M059J (cell line): ENCODE data around the gene SYNM. TPM values are rescaled to one million over a fixed set of nuclear protein-coding genes. Genes with fewer than 3 reads are reported as not detected.

Source experiments
- DNase-seq: peaks from one replicate; pipeline ENCODE4 v3.0.0-alpha.2; 2012; ENCODE audit warnings: low read depth
- total RNA-seq: library from RNA; depleted of rRNA; stranded (reverse); fragments of >200 nt; shearing (Covaris generic); gene quantifications from 2 replicates; pipeline ENCODE4 v1.2.3, GENCODE V29; 2014

Gene SYNM
- total RNA-seq, 1 experiment from 2014 or later = 4.1 TPM

DNA sequence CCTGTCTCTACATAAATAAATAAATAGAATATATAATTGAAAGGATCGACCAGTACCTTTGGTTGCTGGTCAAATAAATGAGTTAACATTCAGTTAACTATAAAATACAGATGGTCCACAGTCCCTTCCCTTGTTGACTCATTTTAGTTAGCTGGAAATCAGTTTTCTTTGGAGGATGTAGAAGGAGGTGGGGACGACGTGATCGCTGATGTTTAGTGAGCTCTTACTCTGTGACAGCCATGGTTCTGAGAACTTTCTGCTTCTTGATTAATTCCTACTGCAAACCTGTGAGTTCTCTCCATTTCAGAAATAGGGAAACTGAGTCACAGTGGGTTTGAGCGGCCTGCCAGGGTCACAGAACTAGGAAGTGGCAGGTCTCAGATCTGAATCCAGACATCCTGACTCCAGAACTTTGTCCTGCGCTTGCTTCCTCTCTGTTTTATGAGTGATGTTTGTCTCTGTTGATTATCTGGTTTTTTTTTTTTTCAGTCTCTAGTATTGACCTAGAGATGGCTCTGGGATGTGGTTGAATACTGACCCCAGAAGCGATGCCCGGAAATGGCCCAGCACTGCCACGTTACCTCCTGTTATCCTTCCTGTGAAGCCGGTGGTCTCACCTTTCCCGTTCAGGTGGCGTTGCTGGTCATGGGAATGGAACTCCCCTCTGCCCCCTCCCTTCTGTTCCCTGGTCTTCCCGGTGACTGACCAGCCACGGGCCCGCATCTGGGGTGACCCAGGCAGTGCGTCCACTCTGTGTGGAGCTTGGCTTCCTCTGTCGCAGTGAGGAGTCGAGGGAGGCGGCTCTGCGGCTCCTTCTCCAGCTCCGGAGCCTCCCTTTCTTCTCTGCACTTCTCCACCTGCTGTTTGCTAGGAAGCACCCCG, 18.2 kb downstream of the SYNM start:
- no peak for DNase-seq

DNA sequence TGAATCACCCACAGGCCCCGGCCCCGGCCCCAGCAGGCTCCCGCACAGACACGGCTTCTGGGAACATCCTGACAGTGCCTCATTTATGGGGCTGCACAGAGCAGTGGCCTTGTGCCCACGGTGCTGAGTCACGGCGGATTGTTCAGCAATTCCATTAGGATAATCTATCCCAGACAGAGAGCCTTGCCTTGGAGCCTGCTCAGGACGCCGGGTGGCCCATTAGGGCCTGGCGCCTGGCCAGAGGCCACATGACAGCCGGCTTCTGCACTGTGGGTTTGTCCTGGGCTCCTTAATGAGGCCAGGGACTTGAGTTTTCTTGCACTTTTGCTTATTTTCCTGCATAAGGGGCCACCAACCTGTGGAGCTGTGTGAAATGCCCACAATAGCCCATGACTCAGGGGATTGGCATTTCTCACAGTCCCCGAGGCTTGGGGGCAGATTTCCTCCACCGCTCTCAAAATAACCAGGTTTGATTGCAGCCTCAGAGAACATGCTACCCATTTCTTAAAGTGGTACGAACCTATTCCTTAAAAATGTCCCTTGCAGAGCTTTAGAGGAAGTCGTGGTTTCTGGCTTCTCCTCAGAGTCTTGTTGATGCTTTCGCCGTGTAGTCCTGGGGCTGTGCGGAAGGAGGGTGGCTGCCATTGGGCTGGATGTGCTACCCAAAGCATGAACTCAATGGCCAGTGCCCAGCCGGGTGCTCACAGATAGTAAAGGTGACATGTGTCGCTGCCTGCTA, 19.0 kb downstream of the SYNM start:
- peak; percentile 98 for DNase-seq

DNA sequence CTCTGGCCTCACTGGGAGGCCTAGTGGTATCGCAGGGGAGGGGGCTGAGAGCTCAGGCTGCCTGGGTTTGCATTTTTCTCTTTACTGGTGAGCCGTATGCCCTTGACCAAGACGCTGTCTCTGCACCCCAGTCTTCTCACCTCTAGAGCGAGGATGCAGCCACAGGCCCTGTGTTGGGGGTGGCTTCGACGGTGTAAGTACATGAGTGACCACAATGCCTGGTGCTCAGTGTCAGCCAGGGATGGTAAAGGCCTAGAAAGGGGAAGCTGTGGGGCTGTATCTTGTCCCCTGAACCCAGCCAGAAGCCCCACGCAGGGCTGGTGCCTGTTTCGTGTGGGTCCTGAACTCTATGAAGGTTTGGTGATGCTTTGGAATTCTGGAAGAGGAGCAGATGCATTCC, 19.8 kb downstream of the SYNM start:
- no peak for DNase-seq

DNA sequence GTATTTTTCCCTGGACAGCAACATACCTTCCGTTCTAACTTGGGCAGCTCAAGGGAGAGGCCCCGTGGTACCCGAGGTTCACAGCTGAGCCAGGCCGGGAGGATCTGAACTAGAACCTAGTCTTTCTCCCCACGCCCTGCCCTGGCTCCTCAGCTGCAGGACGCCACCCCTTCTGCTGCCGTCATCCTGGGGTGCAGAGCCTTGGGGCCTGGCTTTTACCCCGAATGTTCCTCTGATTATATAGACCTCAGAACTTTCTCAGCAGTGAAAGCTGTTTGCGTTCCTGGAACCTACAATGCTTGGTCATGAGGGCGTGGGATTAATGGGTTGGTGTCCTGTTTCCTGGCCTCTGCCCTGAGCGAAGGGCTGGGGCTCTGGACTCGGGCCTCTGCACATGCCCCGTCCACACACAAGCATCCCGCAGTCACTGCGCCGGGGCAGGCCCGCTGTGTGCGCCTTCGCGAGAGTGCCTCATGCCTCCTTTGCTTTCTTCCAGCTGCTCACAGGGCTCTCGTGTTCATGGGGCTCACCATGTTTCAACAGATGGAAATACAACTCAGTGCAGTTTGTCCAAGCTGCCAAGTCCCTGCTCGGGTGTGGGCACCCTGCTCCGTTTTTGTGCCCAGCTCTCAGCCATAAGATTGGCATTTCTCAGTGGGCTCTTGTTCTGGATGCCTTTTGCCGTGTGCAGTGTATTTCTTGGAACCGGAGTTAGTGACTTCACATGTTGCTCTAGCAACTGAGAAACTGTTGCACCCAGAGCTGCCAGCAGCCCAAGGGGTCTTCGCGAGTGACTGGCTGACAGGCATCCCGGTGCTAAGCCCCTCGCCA, 20.4 kb downstream of the SYNM start:
- DNase-seq = no peak

DNA sequence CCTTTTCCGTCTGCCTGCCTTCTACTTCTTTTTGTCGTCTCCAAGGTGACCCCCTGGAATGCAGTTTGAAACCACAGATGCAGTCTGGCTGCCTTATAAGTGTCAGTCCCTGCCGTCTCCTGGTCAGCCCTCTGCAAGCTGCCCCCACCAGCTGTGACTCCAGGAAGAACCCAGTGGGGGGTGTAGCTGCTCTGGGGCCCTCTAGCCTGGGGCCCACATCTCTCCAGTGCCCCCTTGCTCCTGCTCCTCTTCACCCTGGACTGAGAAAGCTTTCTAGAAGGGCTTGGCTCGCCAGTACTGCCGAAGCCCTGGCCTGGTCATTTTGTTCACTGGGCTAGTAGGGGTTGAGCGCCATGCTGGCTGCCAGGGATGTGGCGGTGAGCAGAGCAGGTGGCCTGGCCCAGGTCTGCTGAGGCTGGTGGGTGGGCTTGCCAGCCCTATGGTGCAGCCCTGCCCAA, 21.3 kb downstream of the SYNM start:
- DNase-seq = no peak

DNA sequence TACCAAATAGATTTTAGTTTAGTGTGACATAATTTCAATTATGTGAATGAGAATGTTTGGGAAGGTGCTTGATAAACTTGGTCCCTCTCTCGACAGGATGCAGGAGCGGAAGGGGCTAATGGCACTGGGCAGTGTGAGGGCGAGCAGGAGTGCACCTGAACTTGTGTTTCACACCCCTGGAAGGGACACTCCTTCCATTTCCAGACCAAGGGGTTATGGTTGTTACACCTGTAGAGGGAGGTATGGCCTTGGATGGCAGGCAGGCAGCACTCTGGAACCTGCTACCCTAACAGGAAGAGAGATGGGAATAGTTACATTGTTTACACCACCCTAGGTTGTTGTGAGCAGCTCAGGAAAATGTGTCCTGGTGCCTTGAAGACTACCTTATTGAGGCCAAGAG, 22.1 kb downstream of the SYNM start:
- no peak for DNase-seq

DNA sequence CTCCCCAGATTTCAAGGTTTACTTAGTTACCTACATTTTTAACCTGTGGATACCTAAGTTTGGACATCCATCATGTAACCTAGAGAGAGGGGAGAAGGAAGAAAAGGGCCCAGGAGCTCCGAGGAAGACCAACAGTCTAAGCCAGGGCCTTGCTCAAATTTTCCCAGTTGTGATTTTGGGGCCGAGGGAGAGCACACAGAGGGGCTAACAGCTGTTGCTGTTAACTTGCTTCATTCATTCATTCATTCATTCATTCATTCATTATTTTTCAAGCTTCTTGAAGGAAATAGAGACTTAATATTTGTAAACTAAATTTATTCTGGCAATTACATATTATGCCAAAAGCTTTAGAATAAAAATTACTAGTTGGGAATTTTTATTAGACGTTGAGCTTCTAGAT, 22.9 kb downstream of the SYNM start:
- DNase-seq = no peak

DNA sequence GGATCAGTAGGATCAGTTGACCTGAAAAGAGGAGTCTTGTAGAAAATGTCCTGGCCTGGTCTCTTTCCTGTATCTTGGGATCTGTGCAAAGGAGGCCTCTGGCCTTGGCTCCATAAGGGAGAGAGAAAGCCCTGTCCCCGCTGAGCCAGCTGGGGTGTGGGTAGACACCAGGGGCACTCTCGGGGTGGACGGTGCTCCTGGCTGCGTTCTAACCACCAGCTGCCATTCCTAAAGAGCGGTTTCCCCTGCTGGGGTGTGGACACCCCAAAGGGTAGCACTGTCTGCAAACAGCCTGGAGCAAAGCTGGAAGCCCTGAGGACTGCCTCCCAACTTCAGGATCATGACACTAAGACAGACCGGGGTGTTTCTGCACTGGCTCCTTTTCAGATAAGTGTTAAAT, 23.5 kb downstream of the SYNM start:
- DNase-seq = no peak

DNA sequence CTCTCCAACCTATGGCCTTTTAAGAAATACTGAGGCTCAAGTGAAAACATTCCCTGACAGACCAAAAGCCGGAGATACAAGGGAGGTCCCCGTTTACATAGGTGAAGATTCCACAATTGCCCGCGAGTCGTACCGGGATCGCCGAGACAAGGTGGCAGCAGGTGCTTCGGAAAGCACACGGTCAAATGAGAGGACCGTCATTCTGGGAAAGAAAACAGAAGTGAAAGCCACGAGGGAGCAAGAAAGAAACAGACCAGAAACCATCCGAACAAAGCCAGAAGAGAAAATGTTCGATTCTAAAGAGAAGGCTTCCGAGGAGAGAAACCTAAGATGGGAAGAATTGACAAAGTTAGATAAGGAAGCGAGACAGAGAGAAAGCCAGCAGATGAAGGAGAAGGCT, 24.8 kb downstream of the SYNM start:
- DNase-seq = no peak

DNA sequence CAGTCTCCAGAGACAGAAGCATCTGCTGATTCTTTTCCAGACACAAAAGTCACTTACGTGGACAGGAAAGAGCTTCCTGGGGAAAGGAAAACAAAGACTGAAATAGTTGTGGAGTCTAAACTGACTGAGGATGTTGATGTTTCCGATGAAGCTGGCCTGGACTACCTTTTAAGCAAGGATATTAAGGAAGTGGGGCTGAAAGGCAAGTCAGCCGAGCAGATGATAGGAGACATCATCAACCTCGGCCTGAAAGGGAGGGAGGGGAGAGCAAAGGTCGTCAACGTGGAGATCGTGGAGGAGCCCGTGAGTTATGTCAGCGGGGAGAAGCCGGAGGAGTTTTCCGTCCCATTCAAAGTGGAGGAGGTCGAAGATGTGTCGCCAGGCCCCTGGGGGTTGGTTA, 25.4 kb downstream of the SYNM start:
- DNase-seq = no peak

DNA sequence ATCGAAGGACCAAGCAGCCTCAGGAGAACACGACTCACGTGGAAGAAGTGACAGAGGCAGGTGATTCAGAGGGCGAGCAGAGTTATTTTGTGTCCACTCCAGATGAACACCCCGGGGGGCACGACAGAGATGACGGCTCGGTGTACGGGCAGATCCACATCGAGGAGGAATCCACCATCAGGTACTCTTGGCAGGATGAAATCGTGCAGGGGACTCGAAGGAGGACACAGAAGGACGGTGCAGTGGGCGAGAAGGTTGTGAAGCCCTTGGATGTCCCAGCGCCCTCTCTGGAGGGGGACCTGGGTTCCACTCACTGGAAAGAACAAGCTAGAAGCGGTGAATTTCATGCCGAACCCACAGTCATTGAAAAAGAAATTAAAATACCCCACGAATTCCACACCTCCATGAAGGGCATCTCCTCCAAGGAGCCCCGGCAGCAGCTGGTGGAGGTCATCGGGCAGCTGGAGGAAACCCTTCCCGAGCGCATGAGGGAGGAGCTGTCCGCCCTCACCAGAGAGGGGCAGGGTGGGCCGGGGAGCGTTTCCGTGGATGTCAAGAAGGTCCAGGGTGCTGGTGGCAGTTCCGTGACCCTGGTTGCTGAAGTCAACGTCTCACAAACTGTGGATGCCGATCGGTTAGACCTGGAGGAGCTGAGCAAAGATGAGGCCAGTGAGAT, 26.0 kb downstream of the SYNM start:
- DNase-seq = no peak

DNA sequence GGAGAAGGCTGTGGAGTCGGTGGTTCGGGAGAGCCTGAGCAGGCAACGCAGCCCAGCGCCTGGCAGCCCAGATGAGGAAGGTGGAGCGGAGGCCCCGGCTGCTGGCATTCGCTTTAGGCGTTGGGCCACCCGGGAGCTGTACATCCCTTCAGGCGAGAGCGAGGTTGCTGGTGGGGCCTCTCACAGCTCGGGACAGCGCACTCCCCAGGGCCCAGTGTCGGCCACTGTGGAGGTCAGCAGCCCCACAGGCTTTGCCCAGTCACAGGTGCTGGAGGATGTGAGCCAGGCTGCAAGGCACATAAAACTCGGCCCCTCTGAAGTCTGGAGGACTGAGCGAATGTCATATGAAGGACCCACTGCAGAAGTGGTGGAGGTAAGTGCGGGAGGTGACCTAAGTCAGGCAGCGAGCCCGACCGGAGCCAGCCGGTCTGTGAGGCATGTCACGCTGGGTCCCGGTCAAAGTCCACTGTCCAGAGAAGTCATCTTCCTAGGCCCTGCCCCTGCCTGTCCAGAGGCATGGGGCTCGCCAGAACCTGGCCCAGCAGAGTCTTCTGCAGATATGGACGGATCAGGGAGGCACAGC, 26.7 kb downstream of the SYNM start:
- no peak for DNase-seq

DNA sequence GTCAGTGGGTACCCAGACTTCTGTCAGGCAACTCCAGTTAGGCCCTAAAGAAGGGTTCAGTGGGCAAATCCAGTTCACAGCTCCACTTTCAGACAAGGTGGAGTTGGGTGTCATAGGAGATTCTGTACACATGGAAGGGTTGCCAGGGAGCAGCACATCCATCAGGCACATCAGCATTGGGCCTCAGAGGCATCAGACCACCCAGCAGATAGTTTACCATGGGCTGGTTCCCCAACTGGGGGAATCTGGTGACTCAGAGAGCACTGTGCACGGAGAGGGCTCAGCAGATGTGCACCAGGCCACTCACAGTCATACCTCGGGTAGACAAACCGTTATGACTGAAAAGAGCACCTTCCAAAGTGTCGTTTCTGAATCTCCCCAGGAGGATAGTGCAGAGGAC, 27.2 kb downstream of the SYNM start:
- no peak for DNase-seq

DNA sequence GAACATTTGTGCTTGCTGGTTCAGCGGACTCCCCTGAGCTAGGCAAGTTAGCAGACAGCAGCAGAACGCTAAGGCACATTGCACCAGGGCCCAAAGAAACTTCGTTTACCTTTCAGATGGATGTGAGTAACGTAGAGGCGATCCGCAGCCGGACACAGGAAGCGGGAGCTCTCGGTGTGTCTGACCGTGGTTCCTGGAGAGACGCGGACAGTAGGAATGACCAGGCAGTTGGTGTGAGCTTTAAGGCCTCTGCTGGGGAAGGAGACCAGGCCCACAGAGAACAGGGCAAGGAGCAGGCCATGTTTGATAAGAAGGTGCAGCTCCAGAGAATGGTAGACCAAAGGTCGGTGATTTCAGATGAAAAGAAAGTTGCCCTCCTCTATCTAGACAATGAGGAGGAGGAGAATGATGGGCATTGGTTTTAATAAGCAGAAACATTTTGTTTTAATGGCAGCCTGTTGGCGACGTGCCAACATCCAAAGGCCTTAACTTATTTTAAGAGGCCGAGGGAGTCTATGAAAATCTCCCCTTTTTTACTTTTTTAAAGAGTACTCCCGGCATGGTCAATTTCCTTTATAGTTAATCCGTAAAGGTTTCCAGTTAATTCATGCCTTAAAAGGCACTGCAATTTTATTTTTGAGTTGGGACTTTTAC, 27.9 kb downstream of the SYNM start:
- no peak for DNase-seq

DNA sequence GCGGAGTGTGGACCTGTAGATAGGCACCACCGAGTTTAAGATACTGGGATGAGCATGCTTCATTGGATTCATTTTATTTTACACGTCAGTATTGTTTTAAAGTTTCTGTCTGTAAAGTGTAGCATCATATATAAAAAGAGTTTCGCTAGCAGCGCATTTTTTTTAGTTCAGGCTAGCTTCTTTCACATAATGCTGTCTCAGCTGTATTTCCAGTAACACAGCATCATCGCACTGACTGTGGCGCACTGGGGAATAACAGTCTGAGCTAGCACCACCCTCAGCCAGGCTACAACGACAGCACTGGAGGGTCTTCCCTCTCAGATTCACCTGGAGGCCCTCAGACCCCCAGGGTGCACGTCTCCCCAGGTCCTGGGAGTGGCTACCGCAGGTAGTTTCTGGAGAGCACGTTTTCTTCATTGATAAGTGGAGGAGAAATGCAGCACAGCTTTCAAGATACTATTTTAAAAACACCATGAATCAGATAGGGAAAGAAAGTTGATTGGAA, 29.5 kb downstream of the SYNM start:
- no peak for DNase-seq

DNA sequence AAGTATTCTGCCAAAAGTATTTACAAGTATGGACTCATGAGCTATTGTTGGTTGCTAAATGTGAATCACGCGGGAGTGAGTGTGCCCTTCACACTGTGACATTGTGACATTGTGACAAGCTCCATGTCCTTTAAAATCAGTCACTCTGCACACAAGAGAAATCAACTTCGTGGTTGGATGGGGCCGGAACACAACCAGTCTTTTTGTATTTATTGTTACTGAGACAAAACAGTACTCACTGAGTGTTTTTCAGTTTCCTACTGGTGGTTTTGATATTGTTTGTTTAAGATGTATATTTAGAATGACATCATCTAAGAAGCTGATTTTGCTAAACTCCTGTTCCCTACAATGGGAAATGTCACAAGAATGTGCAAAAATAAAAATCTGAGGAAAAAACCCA, 30.3 kb downstream of the SYNM start:
- DNase-seq = no peak

DNA sequence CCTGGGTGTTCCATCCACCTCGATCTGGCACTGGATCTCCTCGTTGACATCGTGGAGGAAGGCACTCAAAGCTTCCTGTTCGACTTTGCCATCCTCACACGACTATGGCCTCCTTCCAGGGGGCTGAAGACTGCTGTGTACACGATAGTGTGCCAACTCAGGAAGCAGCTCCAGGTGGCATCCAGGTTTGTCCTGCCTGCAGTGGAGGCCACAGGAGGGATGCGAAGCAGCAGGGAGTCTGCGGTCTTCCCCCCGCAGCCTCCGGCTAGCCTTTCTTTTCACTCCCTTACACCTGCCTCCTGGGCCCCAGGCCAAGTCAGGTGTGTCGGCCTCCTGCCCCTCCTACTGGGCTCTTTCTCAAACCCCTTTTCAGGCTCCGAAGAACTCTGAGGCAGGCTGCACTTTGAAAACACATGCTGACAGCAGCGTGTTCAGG, 32.2 kb downstream of the SYNM start:
- no peak for DNase-seq

DNA sequence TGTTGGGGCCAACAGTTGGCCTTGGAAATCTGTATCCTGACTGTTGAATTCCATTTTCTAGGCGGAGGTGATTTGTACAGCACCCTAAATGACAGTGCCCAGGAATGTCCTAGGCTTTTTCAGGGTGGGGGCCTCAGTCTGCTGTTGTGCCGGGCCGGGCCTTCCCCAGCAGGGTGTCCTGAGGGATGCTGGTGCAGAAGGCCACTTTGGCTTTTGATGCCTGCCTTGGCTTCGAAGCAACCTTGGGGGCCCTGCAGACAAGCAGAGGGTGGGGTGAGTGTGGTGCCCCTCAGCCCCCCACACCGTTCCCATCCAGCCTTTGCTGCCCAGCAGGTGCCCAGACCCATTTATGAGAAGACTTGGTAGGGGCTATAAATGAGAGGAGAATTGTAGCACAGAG, 33.0 kb downstream of the SYNM start:
- DNase-seq = no peak

DNA sequence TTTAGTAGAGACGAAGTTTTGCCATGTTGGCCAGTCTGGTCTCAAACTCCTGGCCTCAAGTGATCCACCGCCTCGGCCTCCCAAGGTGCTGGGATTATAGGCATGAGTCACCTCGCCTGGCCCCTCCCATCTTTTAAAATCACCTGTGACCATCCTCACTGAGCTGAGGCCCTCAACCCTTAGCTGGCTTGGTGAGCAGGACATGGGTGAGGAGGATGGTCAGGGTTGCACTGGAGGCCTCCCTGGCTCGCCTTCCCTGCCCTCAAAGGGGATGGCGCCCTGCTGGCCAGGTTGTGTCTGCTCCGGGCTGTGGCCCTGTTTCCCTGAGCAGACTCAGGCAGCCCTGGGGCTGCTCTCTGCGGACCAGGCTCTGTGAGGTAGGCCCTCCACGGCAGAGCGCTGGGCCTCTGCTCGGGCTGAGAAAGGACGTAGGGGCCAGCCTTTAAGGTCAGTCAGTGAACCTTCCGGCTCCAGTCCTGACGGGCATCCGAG, 33.7 kb downstream of the SYNM start:
- no peak for DNase-seq

DNA sequence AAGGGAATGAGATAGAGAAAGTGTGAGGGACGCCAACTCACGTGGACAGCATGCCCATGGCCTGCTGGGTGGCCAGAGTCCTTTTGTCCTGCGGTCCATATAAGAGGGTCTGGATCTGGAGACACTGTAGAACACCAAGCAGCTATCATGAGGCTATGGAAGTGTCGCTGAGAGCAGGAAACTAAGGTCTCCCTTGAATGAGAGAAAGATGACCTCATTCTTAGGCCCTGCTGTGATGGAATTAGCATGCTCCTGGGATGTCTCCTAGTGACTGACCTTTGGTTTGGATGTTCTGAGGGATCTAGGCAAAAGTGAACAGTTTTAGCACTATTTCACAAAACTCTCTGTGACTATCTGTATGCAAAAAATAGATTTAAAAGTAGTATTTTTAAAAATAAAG, 34.4 kb downstream of the SYNM start:
- DNase-seq = no peak
